RWPE2 (cell line): ENCODE measurements around the gene FMO5.

Experiments
- ATAC-seq: fragments of 200-7000 bp; cut with Tn5 transposase; 3 replicates; pipeline ENCODE4 v1.9.1; 2021; ENCODE audit warnings: low read depth
- DNase-seq: peaks from one replicate; pipeline ENCODE4 v3.0.0-alpha.2; 2020; ENCODE audit warnings: low spot score
- H3K27ac ChIP-seq: fragments of 450-650 bp; 2 replicates; pipeline ENCODE4 v1.5.1; 2017; ENCODE audit warnings: mild to moderate bottlenecking; ENCODE audit not compliant: poor library complexity, severe bottlenecking
- H3K27me3 ChIP-seq: fragments of 250-450 bp; sonication (Bioruptor Pico); 2 replicates; pipeline ENCODE4 v1.5.1; 2021; ENCODE audit warnings: mild to moderate bottlenecking, moderate library complexity; ENCODE audit not compliant: insufficient read depth, poor library complexity, severe bottlenecking
- H3K36me3 ChIP-seq: fragments of 250-450 bp; sonication (Bioruptor Pico); 2 replicates; pipeline ENCODE4 v1.5.1; 2020; ENCODE audit warnings: low read depth, mild to moderate bottlenecking, moderate library complexity
- H3K4me1 ChIP-seq: fragments of 250-450 bp; sonication (Bioruptor Pico); 2 replicates; pipeline ENCODE4 v1.5.1; 2021; ENCODE audit warnings: mild to moderate bottlenecking, moderate library complexity; ENCODE audit not compliant: insufficient read depth, poor library complexity, severe bottlenecking
- H3K4me3 ChIP-seq: fragments of 250-450 bp; sonication (Bioruptor Pico); 2 replicates; pipeline ENCODE4 v1.5.1; 2021; ENCODE audit warnings: mild to moderate bottlenecking, moderate library complexity; ENCODE audit not compliant: severe bottlenecking
- H3K9me3 ChIP-seq: fragments of 250-450 bp; sonication (Bioruptor Pico); 2 replicates; pipeline ENCODE4 v1.5.1; 2021; ENCODE audit warnings: mild to moderate bottlenecking, moderate library complexity; ENCODE audit not compliant: severe bottlenecking
- TF ChIP-seq, protein P1 (sequence below): fragments of 450-650 bp; IDR thresholded peaks from one replicate; pipeline ENCODE4 v1.5.1; 2017; ENCODE audit warnings: mild to moderate bottlenecking, moderate library complexity; ENCODE audit not compliant: poor library complexity, severe bottlenecking

Gene FMO5

DNA sequence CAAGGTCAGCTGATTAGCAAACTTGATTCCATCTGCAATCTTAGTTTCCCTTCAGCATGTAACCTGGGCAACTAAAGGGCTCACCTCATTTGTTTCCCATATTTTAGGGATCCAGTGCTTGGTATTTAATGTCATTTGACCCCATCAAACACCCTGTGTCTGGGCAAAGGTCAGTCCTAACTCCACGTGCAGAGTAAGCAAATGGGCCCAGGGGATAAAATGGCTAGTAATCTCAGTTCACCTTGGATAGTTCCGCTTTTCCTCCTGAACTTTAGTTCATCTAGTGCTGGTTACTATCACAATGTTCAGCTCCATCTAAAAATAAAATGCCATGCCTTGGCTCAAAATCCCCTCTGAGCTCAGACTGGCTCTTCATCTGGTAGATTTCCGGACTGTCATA, 72.4 kb downstream of the FMO5 start:
- ATAC-seq (no peak), DNase-seq (no peak)
- no peaks in the 10 kb centered on the region for H3K9me3 ChIP-seq
- H3K4me3 ChIP-seq: no peak overlapping the region
- no peaks in the 10 kb centered on the region for H3K4me1 ChIP-seq
- H3K36me3 ChIP-seq: peaks cover 41% of the 10 kb centered on the region
- TF ChIP-seq, protein P1, sequence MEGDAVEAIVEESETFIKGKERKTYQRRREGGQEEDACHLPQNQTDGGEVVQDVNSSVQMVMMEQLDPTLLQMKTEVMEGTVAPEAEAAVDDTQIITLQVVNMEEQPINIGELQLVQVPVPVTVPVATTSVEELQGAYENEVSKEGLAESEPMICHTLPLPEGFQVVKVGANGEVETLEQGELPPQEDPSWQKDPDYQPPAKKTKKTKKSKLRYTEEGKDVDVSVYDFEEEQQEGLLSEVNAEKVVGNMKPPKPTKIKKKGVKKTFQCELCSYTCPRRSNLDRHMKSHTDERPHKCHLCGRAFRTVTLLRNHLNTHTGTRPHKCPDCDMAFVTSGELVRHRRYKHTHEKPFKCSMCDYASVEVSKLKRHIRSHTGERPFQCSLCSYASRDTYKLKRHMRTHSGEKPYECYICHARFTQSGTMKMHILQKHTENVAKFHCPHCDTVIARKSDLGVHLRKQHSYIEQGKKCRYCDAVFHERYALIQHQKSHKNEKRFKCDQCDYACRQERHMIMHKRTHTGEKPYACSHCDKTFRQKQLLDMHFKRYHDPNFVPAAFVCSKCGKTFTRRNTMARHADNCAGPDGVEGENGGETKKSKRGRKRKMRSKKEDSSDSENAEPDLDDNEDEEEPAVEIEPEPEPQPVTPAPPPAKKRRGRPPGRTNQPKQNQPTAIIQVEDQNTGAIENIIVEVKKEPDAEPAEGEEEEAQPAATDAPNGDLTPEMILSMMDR: no peak
- no peaks in the 10 kb centered on the region for H3K27me3 ChIP-seq
- no peak overlapping the region for H3K27ac ChIP-seq

DNA sequence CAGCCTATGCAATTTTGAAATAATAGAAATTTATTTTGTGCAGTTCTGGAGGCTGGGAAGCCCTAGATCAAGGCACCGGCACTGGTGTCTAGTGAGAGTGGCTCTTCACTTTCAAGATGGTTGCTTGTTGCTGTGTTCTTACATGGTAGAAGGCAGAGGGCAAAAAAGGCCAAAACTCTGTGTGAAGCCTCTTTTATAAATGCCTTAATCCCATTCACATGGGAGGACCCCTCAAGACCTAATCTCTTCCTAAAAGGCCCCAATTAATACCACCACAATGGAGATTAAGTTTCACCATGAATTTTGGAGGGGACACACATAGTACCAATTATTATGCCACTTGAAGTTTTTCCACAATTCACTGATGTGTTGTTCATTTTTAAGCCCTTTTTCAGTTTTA, 73.9 kb downstream of the FMO5 start:
- TF ChIP-seq, protein P1: no peak
- Histone ChIP-seq H3K4me1 (no peaks in the 10 kb centered on the region), H3K27ac (no peak overlapping the region), H3K36me3 (peaks cover 25% of the 10 kb centered on the region), H3K4me3 (no peak overlapping the region), H3K27me3 (no peaks in the 10 kb centered on the region), H3K9me3 (no peaks in the 10 kb centered on the region)
- DNase-seq (no peak), ATAC-seq (no peak)

DNA sequence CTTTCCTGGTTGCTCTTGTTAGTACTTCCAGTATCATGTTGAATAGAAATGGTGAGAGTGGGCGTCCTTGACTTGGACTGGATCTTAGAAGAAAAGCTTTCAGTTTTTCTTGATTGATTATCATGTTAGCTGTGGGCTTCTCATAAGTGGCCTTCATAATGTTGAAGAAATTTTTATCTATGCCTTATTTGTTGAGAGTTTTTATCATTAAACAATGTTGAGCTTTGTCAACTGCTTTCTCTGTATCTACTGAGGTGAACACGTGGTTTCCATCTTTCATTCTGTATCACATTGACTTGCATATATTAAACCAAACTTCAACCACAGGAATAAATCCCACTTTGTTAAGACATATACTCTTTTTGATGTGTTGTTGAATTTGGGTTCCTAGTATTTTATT, 82.3 kb downstream of the FMO5 start:
- Histone ChIP-seq H3K27me3 (no peaks in the 10 kb centered on the region), H3K4me3 (no peak overlapping the region), H3K9me3 (no peaks in the 10 kb centered on the region), H3K4me1 (no peaks in the 10 kb centered on the region), H3K36me3 (no peaks in the 10 kb centered on the region), H3K27ac (no peak overlapping the region)
- ATAC-seq (no peak), DNase-seq (no peak)
- TF ChIP-seq, protein P1: no peak
